HG02610 (cell line): ENCODE results near the gene MYPOP.
A peak's percentile ranks its signal among the peaks of the same experiment; 100 is the strongest.

ENCODE experiments used
- ATAC-seq: cut with Tn5 transposase; IDR thresholded peaks from one replicate; pipeline ENCODE4 v1.9.1; 2021; ENCODE audit warnings: mild to moderate bottlenecking, moderate library complexity; ENCODE audit not compliant: unreplicated experiment

MYPOP gene, protein sequence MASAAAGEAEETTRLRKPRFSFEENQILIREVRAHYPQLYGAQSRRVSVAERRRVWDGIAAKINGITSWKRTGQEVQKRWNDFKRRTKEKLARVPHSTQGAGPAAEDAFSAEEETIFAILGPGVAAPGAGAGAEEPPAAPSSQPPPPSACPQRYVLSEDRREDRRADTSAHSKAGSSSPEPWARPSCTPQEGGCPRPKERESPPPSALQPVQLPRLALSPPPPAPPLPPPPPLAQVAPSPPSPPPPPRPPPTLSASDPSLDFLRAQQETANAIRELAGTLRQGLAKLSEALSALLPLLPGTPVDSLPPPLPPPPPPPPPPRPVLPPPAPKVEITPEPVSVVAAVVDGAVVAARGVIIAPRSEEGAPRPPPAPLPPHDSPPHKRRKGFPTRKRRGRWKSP

DNA sequence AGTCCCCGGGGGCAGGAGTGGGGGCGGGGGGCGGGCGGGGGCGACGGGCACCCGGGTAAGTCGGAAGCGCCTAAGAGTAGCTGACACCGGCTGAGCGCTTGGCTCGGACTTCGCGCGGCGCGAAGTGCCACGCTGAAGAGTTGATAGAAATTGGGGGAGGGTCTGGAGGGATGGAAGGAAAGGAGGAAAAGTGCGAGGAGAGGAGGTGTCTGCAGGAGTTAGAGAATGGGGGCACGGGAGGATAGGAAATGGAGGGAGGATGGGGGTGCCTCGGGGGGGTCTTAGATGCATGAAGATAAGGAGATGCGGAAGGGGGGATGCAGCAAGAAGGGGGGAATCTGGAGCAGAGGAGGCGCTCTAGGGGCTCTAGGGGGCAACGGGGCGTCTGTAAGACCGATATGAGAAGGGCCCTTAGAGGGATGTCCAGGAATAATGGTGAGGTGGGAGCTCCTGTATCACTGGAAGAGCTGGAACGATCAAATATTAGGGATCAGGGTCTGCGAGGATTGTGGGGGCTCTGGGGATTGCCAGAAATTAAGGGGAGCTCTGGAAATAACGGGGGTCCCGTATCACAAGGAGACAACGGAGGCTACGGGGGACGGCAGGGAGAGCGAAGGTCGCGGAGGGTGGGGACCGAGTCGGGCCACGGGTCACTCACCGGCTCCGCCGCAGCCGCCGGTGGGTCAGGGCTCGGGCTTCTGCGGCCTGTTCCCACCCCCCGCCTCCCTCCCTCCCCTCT, at the start of gene MYPOP:
Gene MYPOP, minus strand, starts transcription at position 702 of the 739 bp plus-strand sequence. CDS start 840 bp downstream, outside the sequence.
- ATAC-seq: no peak

DNA sequence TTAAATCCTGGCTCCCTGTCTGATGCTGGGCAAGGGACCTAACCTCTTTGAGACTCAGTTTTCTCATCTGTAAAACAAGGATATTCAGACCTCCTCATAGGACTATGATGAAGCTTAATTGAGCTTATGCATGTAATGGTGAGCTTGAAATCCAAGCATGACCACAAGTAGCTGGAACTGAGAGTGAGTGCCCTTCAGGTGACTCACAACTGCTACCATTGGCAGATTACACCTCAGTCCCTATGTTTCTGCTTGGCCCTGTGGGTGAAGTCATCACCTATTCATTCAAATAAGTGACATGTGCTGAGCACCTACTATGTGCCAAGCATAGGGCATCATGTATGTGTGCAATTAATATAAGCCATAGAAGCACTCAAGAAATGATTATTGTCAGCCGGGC, 45.5 kb upstream of the MYPOP start:
- ATAC-seq: no peak

DNA sequence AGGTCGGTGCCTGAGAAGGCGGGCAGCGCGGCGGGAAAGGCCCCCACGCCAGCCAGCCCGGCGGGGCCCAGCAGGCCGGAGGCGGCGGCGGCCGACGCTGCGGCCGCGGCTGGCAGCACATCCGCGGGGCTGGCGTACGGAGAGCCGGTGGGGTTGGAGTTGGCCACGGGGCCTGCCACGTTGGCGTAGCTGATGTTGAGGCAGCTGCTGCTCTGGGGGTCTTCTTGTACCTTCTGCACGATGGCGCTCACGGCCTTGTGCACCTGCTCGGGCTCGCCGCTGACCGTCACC, 38.0 kb upstream of the MYPOP start:
- ATAC-seq: no peak

DNA sequence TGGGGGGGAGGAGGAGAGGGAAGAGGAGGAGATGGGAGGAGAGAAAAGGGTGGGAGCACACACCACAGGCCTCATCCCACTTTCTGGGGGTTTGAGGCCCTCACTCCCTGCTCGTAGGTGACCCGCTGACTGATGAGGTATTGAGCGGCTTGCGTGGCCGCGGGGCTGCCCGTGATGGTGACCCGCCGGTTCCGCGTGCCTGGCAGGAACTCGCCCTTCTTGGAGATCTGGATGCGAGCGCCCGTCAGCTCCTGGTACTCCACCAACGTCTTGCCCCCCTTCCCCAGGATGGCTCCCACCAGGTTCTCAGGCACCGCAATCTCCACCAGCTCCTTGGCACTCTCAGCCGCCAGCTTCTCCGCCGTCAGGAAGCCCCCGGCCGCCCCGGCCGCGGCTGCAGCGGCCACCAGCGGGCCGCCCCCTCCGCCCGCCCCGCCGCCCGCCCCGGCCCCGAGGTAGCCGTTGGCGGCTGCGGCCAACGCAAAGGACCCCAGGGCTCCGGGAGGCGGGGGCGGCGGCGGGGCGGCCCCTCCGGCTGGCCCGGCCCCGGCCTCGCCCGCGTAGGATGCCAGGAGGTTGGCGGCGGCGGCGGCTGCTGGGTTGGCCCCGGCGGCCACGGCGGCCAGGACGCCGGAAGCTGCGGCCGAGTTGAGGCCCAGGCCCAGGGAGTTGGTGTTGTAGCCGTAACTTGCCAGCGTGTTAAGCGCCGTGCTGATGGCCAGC, 37.5 kb upstream of the MYPOP start:
- ATAC-seq: no peak

DNA sequence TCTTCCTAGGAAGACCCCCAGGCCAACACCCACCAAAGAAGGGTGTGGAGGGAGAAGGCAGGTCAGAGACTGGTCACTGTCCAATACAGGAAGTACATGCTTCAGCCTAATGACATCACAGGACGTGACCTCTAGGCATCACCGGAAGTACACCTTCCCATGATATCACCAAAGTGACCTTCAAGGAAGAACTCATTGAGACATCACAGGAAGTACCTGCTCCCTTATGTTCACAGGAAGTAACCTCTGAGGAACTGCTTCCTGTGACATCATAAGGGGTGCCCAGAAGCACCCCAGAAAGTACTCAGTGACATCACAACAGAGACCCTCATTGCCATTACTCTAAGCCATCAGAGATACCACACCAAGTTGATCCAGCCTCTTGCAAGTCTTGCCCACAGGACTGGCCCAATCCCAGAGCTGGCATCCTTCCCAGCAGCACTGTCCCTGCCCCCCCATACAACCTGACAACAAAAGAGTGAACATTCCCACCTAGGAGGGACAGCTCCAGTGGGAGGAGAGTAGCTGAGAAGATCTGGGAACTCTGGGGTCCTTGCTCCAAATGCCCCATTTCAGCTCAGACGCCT, 36.4 kb upstream of the MYPOP start:
- ATAC-seq: no peak

DNA sequence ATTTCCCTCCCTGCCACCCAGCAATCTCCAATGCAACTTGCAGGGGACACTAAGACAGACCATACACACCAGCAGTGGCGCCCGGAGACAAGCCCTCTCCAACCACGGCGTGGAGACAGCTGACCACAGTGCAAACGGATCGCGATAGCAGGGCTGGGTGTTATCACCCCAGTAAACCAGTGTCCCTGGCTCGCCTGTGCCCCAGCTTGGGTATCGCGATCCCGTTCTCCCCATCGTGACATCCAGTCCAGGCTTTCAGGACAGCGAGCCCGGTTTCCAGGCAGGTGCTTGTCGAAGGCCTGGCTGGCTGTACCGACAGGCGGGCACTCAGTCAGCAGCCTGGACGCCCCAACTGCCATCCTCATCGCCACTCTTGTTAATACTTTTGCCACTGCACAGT, 32.9 kb upstream of the MYPOP start:
- no peak for ATAC-seq

DNA sequence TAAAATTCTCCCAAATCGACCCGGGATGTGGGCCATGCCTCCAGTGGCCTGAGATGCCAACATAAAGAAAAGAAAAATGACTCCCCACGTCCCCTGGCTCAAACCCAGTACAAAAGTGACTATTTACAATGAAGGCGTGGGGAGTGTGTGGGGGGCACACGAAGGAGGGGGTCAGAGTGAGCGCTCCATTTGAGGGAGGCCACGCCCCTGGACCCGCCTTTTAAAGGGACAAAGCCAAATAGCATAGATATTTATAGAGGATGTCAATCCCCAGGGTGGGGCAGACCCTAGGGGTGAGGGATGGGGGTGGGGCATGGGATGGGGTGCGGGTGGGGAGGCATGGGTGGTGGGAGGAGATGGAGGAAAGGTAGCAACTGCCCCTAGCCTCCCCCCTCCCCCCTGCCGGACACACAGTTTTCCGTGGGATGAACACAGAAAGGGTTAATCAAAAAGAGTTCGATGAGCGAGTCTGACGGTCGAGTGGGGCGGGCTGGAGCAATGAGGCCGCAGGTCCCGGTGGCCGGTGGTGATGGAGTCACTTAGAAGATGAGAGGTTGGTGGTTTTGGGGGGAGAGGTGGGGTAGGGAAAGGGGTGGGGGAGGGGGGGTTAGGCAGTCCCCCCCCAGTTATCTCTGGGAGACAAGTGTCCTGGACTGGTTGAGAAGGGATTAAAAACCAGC, 32.3 kb upstream of the MYPOP start:
- ATAC-seq: no peak

DNA sequence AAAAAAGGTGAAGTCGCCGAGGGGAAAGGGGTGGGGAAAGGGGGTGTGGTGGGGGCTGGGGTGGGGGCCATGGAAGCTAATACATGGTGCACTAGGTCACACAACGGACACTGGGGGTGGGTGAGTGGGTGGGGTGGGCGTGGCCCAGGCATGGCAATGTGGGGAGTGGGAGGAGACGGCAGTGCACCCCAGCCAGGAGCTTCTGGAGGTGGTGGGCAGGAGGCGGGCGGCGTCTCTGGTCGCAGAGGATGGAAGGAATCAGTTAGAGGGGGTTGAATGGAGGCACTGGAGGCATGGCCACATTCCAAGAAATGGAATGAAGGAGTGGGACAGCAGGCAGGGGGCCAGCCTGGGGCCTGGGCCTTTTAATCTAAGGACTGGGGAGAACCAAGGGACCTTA, 31.3 kb upstream of the MYPOP start:
- no peak for ATAC-seq

DNA sequence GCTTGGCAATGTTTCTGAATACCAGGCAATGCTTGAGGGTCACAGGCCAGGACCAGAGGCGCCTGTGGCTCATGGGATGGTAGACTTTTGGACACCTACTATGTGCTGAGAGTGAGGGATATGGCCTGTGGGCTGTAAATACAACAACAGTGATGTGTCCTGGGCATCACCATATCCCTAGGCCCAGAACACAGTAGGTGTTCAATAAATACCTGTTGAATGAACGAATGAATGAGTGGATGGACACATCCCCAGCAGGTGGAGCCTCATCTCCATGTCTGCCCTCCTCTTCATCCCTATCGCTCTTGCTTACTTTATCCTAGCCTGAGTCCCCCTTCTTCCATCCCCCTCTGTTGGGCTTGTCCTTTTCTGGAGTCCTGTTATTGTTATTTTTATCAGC, 28.6 kb upstream of the MYPOP start:
- ATAC-seq: no peak

DNA sequence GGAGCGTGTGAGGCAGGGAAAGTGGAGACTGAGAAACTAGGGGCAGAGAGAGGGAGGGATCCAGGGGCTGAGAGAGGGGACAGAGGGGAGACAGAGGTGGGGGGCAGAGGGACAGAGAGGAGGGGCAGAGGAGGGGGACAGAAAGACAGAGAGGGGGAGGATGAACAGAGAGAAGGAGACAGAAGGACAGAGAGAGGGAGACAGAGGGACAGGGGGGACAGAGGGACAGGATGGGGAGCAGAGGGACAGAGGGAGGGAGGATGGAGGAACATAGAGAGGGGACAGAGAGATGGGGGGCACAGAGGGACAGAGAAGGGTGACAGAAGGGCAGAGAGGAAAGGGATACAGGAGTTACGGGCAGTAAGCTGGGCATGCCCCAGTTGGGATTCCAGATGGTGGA, 26.8 kb upstream of the MYPOP start:
- ATAC-seq: no peak

DNA sequence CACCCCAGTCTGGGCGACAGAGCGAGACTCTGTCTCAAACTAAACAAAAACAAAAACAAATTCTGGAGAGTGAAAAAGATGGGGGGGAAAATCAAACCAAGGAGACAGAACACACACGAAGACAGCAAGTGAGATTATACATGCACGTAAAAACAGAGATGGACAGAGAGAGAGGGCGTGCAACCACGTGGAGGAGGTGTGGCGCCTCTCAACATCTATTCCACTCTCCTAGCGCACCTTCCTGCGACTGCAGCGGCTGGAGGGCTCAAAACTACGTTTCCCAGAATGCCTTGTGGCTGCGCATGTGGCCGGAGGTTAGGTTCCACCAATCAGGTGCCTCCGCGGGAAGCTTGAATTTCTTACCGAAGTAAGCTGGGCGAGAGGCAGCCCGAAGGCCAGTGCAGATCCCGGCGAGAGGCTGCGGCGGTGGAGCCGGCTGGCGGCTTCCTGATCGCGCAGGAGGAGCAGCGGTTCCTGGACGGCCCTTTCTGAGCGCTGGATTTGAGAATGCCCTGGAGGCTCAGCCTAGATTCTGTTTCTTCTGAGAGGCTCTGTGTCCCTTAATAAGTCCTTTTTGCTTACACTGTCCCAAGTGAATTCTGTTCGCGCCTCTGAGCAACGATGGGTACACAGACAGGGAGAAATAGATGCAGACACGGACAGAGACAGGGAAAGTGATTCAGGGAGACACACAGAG, 25.3 kb upstream of the MYPOP start:
- ATAC-seq: peak; percentile 69

DNA sequence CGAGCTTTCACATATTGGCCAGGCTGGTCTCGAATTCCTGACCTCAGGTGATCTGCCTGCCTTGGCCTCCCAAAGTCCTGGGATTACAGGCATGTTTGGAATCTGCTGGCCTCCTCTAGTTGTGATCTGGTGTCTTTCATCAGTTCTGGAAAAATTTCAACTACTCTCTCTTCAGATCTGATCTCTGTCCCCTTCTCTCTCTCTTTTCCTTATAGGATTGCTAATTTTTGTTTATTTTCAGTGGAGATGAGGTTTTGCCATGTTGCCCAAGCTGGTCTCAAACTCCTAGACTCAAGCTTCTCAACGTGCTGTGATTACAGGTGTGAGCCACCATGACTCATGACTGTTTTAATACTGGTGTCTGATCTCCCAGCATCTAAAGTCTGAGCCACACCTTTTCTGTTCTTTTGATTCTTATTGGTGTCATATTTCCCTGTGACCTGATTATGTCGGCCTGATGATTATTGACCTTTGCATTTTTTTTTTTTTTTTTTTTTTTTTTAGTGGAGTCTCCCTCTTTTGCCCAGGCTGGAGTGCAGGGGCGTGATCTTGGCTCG, 22.6 kb upstream of the MYPOP start:
- no peak for ATAC-seq

DNA sequence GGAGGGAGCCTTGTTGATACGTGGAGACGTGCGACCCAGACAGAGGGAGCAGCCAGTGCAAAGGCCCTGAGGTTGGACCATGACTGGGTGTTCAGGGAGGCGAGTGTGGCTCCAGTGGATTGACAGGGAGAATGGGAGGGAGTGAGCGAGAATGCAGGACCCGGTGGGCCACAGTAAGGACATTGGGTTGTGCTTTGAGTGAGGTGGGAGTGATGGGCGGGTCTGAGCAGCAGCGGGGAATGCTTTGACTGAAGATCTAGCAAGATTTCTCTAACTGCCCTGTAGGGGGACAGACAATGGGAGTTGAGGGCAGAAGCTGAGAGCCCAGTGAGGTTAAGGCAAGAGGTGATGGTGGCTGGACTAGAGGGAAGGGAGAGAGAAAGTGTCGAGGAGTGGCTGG, 19.9 kb upstream of the MYPOP start:
- ATAC-seq: no peak

DNA sequence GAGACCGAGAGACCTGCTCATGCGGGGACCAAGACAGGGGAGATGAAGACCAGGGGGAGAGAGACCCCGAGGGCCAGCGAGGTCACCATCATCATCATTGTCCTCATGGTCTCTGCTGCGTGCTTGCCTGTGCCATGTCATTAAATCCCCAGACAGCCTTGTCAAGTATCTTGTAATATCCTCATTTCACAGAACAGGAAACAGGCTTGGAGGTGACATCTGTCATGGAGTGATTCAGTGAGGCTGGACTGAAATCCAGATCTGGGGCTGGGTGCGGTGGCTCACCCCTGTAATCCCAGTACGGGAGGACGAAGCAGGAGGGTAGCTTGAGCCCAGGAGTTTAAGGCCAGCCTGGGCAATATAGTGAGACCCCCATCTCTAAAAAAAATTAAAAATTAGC, 18.0 kb upstream of the MYPOP start:
- ATAC-seq: no peak

DNA sequence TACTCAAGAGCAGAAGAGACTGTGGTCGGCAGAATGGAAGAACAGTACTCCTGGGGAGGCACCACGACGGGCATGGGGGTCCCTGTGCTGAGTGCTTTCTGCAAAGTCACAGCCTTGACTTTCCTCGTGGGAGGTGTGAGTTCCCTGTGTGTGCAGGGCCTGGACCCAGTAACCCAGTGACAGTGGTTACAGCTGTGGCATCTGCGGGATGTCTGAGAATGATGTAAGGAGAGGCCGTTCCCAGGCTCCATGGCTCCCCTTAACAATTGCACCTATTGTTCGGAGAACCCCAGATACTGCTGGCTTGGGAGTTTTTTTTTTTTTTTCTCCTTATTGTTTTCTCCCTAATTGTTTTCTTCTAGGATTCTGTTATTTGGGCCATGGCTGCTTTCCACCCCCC, 17.3 kb upstream of the MYPOP start:
- ATAC-seq: no peak

DNA sequence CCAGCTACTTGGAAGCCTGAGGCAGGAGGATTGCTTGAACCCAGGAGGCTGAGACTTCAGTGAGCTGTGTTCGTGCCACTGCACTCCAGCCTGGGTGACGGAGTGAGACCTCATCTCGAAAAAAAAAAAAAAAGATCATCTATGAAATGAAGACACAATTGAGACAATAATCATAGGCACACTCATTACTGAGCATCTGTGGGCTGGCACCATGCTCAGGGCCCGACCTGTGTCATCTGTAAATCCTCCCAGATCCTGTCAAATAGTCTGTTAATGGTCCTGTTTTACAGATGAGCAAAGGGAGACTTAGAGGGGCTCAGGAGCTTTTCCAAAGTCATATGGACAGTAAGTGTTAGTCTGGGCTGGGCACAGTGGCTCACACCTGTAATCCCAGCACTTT, 16.3 kb upstream of the MYPOP start:
- ATAC-seq: no peak

DNA sequence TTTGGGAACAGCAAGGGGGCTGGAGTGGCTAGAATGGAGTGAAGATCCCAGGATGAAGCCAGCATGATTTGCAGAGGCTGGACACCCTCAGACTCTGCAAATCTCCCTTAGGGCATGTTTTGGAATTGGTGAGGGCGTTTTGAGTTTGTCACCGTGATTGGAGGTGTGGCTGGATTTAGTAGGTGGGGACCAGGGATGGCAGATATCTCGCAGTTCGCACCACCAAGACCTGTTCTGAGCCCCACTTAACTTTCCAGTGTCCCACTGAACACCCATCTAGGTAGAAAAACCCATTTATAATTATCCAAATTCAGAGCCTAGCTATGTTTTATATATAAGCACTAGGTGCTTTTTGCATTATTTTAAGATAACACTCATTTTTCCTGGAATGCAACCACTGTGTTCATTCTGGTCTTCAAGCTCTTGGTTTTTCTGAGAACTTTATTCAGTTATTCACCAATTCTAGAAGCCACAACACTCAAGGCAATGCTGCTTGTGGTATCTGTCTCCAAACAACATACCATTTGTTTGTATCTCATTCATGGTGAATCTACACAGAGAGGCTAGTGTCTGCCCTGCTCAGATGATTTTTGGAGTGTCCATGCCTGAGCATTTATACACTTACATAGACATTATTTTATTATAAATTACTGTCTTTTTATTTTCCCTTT, 15.1 kb upstream of the MYPOP start:
- no peak for ATAC-seq

DNA sequence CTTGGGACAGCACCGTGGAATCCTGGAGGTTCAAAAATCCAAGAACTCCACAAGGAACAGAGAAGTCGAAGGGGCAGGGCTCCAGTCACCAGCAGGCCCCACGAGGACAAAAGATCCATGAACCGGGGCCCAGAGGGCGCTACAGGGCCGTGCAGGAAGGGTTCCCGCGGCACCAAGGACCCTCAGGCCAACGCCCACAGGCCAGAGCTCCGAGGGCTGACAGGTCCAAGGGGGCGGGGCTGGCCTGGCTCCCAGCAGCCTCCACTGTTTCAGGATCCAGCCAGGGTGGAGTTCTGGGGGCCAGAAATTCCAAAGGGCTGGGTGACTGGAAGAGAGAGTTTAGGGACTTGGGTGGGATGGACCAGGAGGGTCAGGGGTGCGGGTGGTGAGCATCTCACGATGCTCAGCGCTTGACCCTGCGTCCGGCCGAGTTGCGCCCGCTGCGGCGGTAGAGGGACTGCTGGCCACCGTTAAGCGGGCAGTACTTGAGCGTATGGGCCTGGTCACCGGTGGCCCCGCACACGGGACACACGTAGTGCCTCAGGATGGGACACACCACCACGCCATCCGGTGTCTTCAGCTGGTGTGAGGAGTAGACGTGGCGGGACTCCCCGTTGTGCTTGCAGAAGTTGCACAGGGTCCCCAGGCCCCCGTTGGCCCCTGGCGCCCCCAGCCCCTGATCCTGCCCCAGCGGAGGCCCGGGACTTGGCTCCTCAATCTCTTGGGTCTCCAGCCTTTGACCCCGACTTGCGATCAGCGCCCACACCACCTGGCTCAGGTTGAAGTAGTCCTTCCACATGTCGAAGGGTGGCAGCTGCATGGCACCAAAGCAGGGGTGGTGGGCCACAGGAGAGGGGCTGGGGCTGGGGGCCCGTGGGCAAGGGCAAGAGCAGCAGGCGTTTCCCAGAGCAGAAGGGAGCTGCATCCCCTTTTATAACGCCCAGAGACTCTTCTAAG, 11.7 kb upstream of the MYPOP start, which contains the start of gene NANOS2:
Gene NANOS2, minus strand, starts transcription at position 905 of the 957 bp plus-strand sequence. Its CDS starts 85 bp downstream, at position 820.
- ATAC-seq: no peak
